ENCODE results near the gene S100A7A. TPM values are rescaled to one million over a fixed set of nuclear protein-coding genes. Genes with fewer than 3 reads are reported as not detected.

Gene S100A7A
- total and polyA plus RNA-seq, 2 of the 8 experiments (the other 6 are each of a cell fraction or from before 2014, with no cell fraction given), result not detected

GRCh38 chr1:153400244-153400643 is 16.1 kb upstream of the S100A7A start:
- POLR2A ChIA-PET (ENCODE audit: partially characterized antibody), result no interaction called here
- peak in 1 of 2 experiments; percentile 49 for DNase-seq (ENCODE audit: low read depth in 1 of 2, low spot score in 2 of 2)
- H3K18ac ChIP-seq (ENCODE audit: extremely low read depth, low read length), result no peak overlapping the region

More at GRCh38 chr1:153400244-153400643, 16.1 kb upstream of the S100A7A start:
- TF ChIP-seq NRF1 (IDR thresholded peaks at IDR 0.05; ENCODE audit: low read depth, low read length) (no peak), CTCF (IDR thresholded peaks at IDR 0.05; ENCODE audit: control extremely low read depth in 1 of 3, insufficient read depth in 1 of 3, low read depth in 1 of 3, low read length in 3 of 3) (peak; percentile 33 to 48 (median 45)), FOSL1 (IDR thresholded peaks at IDR 0.05; ENCODE audit: insufficient read depth, low read depth, low read length) (no peak), TEAD4 (IDR thresholded peaks at IDR 0.05; ENCODE audit: low read depth, low read length) (no peak), RAD21 (IDR thresholded peaks at IDR 0.05 in 1 of 2, conservative IDR thresholded peaks at IDR 0.05 in 1 of 2; ENCODE audit: low read depth in 2 of 2, low read length in 2 of 2) (peak; percentile 58 to 67)
- Histone ChIP-seq H3K79me2 (ENCODE audit: control insufficient read depth in 1 of 2, insufficient read depth in 2 of 2, low read length in 2 of 2) (no peaks in the 10 kb centered on the region), H3K9me3 (ENCODE audit: insufficient read depth in 2 of 2, low read depth in 1 of 2, low read length in 1 of 2) (peaks cover 2 to 3% of the 10 kb centered on the region in 2 experiments; a peak in 1 of 4 replicates), H3K36me3 (ENCODE audit: control insufficient read depth in 2 of 4, insufficient read depth in 4 of 4, low read length in 3 of 4) (no peaks in the 10 kb centered on the region), H2BK15ac (ENCODE audit: low read length) (no peak overlapping the region), H3K4ac (replicated peaks; ENCODE audit: insufficient read length, low read depth, low read length) (no peak overlapping the region), H2BK12ac (ENCODE audit: low read depth, low read length) (no peak overlapping the region), H4K20me1 (replicated peaks in 1 of 2; ENCODE audit: control insufficient read depth in 1 of 2, insufficient read depth in 2 of 2, low read length in 2 of 2) (no peaks in the 10 kb centered on the region), H3K27me3 (replicated peaks in 1 of 4; ENCODE audit: control insufficient read depth in 3 of 4, extremely low read depth in 1 of 4, insufficient read depth in 3 of 4, low read length in 3 of 4) (peaks cover 0 to 11% (median 8%) of the 10 kb centered on the region in 4 experiments; a peak in 6 of 7 replicates), H3K23ac (ENCODE audit: insufficient read length) (no peak overlapping the region), H2BK20ac (ENCODE audit: low read length) (no peak overlapping the region), H4K91ac (replicated peaks; ENCODE audit: insufficient read length, low read length) (no peak overlapping the region), H2BK120ac (replicated peaks; ENCODE audit: low read depth, low read length) (no peak overlapping the region), H4K5ac (ENCODE audit: insufficient read length, low read depth, low read length) (no peak overlapping the region), H3K56ac (replicated peaks; ENCODE audit: insufficient read length, low read depth, low read length) (no peak overlapping the region), H3K4me2 (ENCODE audit: insufficient read depth in 1 of 2, low read depth in 2 of 2, low read length in 2 of 2) (no peak overlapping the region), H4K8ac (ENCODE audit: extremely low read depth, insufficient read depth, low read length) (no peak overlapping the region), H3K79me1 (ENCODE audit: low read depth, low read length) (no peaks in the 10 kb centered on the region), H3K23me2 (ENCODE audit: low read depth, low read length) (no peaks in the 10 kb centered on the region), H2AK5ac (ENCODE audit: low read depth, low read length) (no peak overlapping the region), H3K27ac (ENCODE audit: low read depth, low read length) (no peak overlapping the region), H3K9ac (replicated peaks in 1 of 4; ENCODE audit: extremely low read depth in 1 of 4, low read depth in 3 of 4, low read length in 3 of 4) (no peak overlapping the region), H2AFZ (ENCODE audit: low read length) (no peak overlapping the region), H3K14ac (ENCODE audit: insufficient read length) (no peak overlapping the region), H2BK5ac (ENCODE audit: low read depth, low read length) (no peak overlapping the region), H3K4me3 (ENCODE audit: extremely low read depth in 1 of 4, insufficient read depth in 2 of 4, low read depth in 3 of 4, low read length in 4 of 4) (no peak overlapping the region), H3K4me1 (replicated peaks in 1 of 4; ENCODE audit: control insufficient read depth in 3 of 4, insufficient read depth in 4 of 4, low read length in 3 of 4) (no peaks in the 10 kb centered on the region; a peak in 1 of 7 replicates)
- whole genome bisulfite sequencing, 2 experiments (ENCODE audit: extremely low coverage in 1 of 2, insufficient coverage in 1 of 2, insufficient read length in 1 of 2, insufficient replicate concordance in 2 of 2, low coverage in 1 of 2, low lambda C conversion rate in 2 of 2, missing lambda C conversion rate in 1 of 2), result 73% methylated on average over 5 of the region's 5 CpGs; no CpG with 5 or more reads in 1 of the 2 experiments
- FAIRE-seq, result no peak
- CTCF ChIA-PET (ENCODE audit: partially characterized antibody), result interaction anchor here (0.7 to 6.4 kb wide), 21 partner anchors 8 to 228 kb away, joined by 3 to 63 read pairs (median 4); partner anchors contain the start of genes PGLYRP4, S100A1, S100A7A and S100A8
